MCF 10A (cell line): ENCODE data around the gene MAPK14. TPM values are rescaled to one million over a fixed set of nuclear protein-coding genes. Genes with fewer than 3 reads are reported as not detected.
A peak's percentile ranks its signal among the peaks of the same experiment; 100 is the strongest.
"Not testable (repeated sequence)": the region's sequence is repeated elsewhere in the genome, so short reads cannot be mapped to it uniquely, and the experiment has no call there.

Experiments
- BruUV-seq: library from RNA; stranded (reverse); fragments of 400-500 nt; replicated peaks from 2 replicates; lab custom pipeline; 2021; lab: Mats Ljungman, UMichigan
- CTCF ChIA-PET: fragments of 300-600 bp; sonication (Branson Sonifier 250); formaldehyde crosslinking; extraction: SDS; loops from one replicate; lab custom pipeline; 2021; ENCODE audit warnings: antibody characterized with exemption, inconsistent platforms; lab: Yijun Ruan, JAX
- POLR2A ChIA-PET: fragments of 300-600, 350-650 bp; sonication (Branson Sonifier 250); formaldehyde crosslinking; extraction: SDS; loops from one replicate; lab custom pipeline; 2020; ENCODE audit warnings: antibody characterized with exemption, inconsistent platforms; lab: Yijun Ruan, JAX
- DNase-seq: peaks from one replicate; pipeline ENCODE4 v3.0.0-alpha.2; 2018; ENCODE audit not compliant: unreplicated experiment
- H3K27ac Mint-ChIP-seq: one replicate; pipeline ENCODE4 v1.8.0; 2022; ENCODE audit warnings: mild to moderate bottlenecking, low read depth, mixed read lengths; ENCODE audit not compliant: unreplicated experiment
- H3K27me3 Mint-ChIP-seq: one replicate; pipeline ENCODE4 v1.8.0; 2022; ENCODE audit warnings: mixed read lengths; ENCODE audit not compliant: insufficient read depth, unreplicated experiment
- H3K36me3 Mint-ChIP-seq: one replicate; pipeline ENCODE4 v1.8.0; 2022; ENCODE audit warnings: mild to moderate bottlenecking, moderate library complexity, mixed read lengths; ENCODE audit not compliant: insufficient read depth, unreplicated experiment
- H3K4me1 Mint-ChIP-seq: one replicate; pipeline ENCODE4 v1.8.0; 2022; ENCODE audit warnings: mixed read lengths; ENCODE audit not compliant: insufficient read depth, unreplicated experiment
- H3K4me3 Mint-ChIP-seq: one replicate; pipeline ENCODE4 v1.8.0; 2022; ENCODE audit warnings: mild to moderate bottlenecking, moderate library complexity, mixed read lengths; ENCODE audit not compliant: unreplicated experiment
- H3K9me3 Mint-ChIP-seq: one replicate; pipeline ENCODE4 v1.8.0; 2022; ENCODE audit warnings: mixed read lengths; ENCODE audit not compliant: unreplicated experiment
- intact Hi-C: fragments of 100-400 bp; cut with micrococcal nuclease; formaldehyde crosslinking; loops from 2 replicates; pipeline ENCODE4 v1.14.1; 2022
- total RNA-seq: library from RNA; stranded (reverse); gene quantifications from 2 replicates; pipeline ENCODE4 v1.2.3, GENCODE V29; 2022
- TF ChIP-seq, protein P1 (sequence below): fragments of 200-600 bp; IDR thresholded peaks from one replicate; pipeline ENCODE4 v1.8.0; 2022; ENCODE audit warnings: antibody characterized with exemption, mild to moderate bottlenecking; ENCODE audit not compliant: unreplicated experiment

The MAPK14 gene
- total RNA-seq, 1 experiment from 2014 or later, result 42.9 TPM

DNA sequence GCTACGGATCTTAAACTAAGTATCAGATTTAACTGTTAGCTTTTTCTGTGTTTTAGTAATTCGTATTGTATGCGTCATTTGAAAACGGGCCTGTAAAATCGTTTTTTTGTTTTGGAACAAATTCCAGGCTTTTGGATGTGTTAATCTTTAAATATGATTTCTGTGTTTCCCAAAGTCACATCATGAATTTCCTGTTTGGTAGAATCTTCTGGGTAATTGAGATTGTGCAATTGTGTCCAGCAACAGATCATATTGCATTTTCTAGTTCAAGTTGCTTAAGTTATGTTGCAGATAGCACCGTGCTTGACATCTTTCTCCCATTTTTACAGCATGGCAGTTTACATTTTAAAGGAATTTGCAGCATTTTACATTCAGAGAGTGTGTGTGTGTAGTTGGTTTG, 1.9 kb downstream of the MAPK14 start:
- Mint-ChIP-seq H3K9me3 (no peaks in the 10 kb centered on the region), H3K36me3 (no peaks in the 10 kb centered on the region), H3K27ac (peak overlapping the region; percentile 94), H3K27me3 (no peaks in the 10 kb centered on the region), H3K4me3 (peak overlapping the region; percentile 88), H3K4me1 (peaks cover 9% of the 10 kb centered on the region)
- peak; percentile 74 for DNase-seq
- intact Hi-C loops, result loop anchor here (2.0 kb wide), 1 partner anchor 111 kb away; no protein-coding TSS in a partner anchor
- ChIA-PET CTCF (interaction anchor here (1.1 to 6.4 kb wide), 6 partner anchors 13 to 331 kb away, joined by 5 to 134 read pairs (median 8); no protein-coding TSS in a partner anchor), POLR2A (interaction anchor here (0.7 to 5.4 kb wide), 23 partner anchors 9 to 1483 kb away, joined by 3 to 112 read pairs (median 8); partner anchors contain the start of genes SRPK1 and SRSF3)
- TF ChIP-seq, protein P1, sequence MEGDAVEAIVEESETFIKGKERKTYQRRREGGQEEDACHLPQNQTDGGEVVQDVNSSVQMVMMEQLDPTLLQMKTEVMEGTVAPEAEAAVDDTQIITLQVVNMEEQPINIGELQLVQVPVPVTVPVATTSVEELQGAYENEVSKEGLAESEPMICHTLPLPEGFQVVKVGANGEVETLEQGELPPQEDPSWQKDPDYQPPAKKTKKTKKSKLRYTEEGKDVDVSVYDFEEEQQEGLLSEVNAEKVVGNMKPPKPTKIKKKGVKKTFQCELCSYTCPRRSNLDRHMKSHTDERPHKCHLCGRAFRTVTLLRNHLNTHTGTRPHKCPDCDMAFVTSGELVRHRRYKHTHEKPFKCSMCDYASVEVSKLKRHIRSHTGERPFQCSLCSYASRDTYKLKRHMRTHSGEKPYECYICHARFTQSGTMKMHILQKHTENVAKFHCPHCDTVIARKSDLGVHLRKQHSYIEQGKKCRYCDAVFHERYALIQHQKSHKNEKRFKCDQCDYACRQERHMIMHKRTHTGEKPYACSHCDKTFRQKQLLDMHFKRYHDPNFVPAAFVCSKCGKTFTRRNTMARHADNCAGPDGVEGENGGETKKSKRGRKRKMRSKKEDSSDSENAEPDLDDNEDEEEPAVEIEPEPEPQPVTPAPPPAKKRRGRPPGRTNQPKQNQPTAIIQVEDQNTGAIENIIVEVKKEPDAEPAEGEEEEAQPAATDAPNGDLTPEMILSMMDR, result no peak
- BruUV-seq, result no TSS peak

DNA sequence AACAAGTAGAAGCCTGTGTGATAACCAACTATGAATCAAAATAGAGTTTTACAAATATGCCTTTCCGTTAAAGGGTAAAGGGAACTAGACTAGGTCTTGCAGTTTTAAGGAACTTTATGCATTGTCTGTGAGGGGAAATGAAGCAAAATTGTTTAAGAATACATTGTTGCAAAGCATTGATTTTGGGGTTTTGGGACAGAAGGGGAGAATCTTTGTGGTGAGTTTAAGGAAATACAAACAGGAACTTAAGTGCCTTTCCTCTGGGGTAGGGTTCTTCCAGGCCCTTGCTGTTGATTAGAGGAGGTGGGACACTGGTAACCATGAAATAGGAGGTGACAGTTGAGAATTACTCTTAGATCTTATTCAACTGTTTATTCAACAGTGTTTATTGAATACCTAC, 4.7 kb downstream of the MAPK14 start:
- peaks cover 15% of the 10 kb centered on the region for H3K4me1 Mint-ChIP-seq
- no peaks in the 10 kb centered on the region for H3K36me3 Mint-ChIP-seq
- H3K27ac Mint-ChIP-seq, result no peak overlapping the region
- H3K27me3 Mint-ChIP-seq, result no peaks in the 10 kb centered on the region
- ChIA-PET CTCF (interaction anchor here (1.7 kb wide), 1 partner anchor 63 kb away, joined by 8 read pairs; no protein-coding TSS in a partner anchor), POLR2A (interaction anchor here (0.6 to 1.5 kb wide), 3 partner anchors 11 to 650 kb away, joined by 3 to 6 read pairs (median 5); no protein-coding TSS in a partner anchor)
- intact Hi-C loops, result no loop called here
- TF ChIP-seq, protein P1, result no peak
- H3K4me3 Mint-ChIP-seq, result no peak overlapping the region
- DNase-seq, result no peak
- no peaks in the 10 kb centered on the region for H3K9me3 Mint-ChIP-seq
- BruUV-seq, result no TSS peak

DNA sequence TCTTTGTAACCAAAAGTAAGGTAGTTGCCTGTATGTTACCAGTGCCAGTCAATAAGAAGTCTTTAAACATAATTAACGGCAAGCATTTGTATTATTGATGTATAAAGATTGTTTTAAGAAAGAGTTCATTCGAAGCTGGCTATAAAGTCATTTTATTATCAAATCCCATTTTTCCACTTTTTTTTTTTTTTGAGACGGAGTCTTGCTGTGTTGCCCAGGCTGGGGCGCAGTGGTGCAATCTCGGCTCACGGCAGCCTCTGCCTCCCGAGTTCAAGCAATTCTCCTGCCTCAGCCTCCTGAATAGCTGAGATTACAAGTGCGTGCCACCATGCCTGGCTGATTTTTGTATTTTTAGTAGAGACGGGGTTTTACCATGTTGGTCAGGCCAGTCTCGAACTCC, 5.5 kb downstream of the MAPK14 start:
- intact Hi-C loops, result not testable (repeated sequence)
- H3K4me1 Mint-ChIP-seq, result peaks cover 19% of the 10 kb centered on the region

DNA sequence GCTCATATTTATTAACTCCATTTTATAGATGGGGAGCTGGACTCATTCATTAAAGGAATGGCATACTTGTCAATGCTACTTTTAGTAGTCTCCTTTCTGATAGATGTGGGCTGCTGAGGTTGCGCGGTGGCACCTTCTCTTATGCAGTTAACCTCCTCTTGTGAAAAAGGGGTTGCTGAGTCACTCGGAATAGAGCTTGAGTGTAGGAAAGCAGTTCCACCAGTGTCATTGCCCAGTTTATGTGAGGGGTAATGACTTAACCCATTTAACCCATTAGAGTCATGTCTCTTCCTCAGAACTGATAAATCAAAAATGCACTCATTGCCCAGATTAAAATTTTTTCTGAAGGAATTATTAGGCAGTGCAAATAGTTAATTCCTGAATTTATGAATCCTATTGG, 6.3 kb downstream of the MAPK14 start:
- TF ChIP-seq, protein P1, result no peak
- Mint-ChIP-seq H3K4me1 (peaks cover 23% of the 10 kb centered on the region), H3K36me3 (no peaks in the 10 kb centered on the region), H3K27me3 (no peaks in the 10 kb centered on the region), H3K27ac (no peak overlapping the region), H3K4me3 (no peak overlapping the region), H3K9me3 (no peaks in the 10 kb centered on the region)
- peak; percentile 13 for DNase-seq
- CTCF ChIA-PET, result interaction anchor here (1.2 to 1.7 kb wide), 2 partner anchors 61 to 269 kb away, joined by 4 to 8 read pairs; no protein-coding TSS in a partner anchor
- POLR2A ChIA-PET, result interaction anchor here (0.7 to 2.3 kb wide), 3 partner anchors 9 to 526 kb away, joined by 3 to 7 read pairs (median 5); no protein-coding TSS in a partner anchor
- intact Hi-C loops, result no loop called here
- no TSS peak for BruUV-seq

More for the DNA sequence above, 5.5 kb downstream of the MAPK14 start:
- H3K27ac Mint-ChIP-seq, H3K36me3 Mint-ChIP-seq, H3K9me3 Mint-ChIP-seq, H3K27me3 Mint-ChIP-seq, DNase-seq, H3K4me3 Mint-ChIP-seq, BruUV-seq: not testable (repeated sequence)
- ChIA-PET CTCF (interaction anchor here (1.2 to 1.7 kb wide), 2 partner anchors 62 to 270 kb away, joined by 4 to 8 read pairs; no protein-coding TSS in a partner anchor), POLR2A (interaction anchor here (0.6 to 2.3 kb wide), 3 partner anchors 10 to 160 kb away, joined by 5 to 7 read pairs (median 6); no protein-coding TSS in a partner anchor)
